H1 (cell line): ENCODE data around the gene CFAP91. TPM values are rescaled to one million over a fixed set of nuclear protein-coding genes. Genes with fewer than 3 reads are reported as not detected.

ENCODE experiments used
- CTCF ChIA-PET: fragments of 300-600 bp; sonication (Branson Sonifier 250); formaldehyde crosslinking; loops from one replicate; lab custom pipeline; 2021; ENCODE audit not compliant: partially characterized antibody; lab: Charles Lee
- POLR2A ChIA-PET: fragments of 300-600 bp; sonication (Branson Sonifier 250); formaldehyde crosslinking; loops from one replicate; lab custom pipeline; 2021; ENCODE audit warnings: inconsistent platforms; ENCODE audit not compliant: partially characterized antibody; lab: Charles Lee
- DNase-seq, 2 experiments: peaks; one replicate each; pipeline versions ENCODE4 v3.0.0 to v3.0.0-alpha.2; 2010 to 2022; ENCODE audit warnings: low spot score in 2 of 2, low read depth in 1 of 2, mixed read lengths in 1 of 2
- FAIRE-seq: peaks from 2 replicates; lab custom pipeline; 2011; peaks lifted over from hg19 to GRCh38; lab: Jason Lieb, UNC
- H2AFZ ChIP-seq: 2 replicates; pipeline ENCODE4 v1.8.1; 2012; ENCODE audit warnings: low read length, inconsistent platforms
- H2AK5ac ChIP-seq: 2 replicates; pipeline ENCODE4 v1.6.1; 2013; ENCODE audit warnings: low read depth, low read length
- H2BK120ac ChIP-seq: replicated peaks from 2 replicates; pipeline ENCODE3; 2013; ENCODE audit warnings: low read depth, low read length, inconsistent platforms
- H2BK12ac ChIP-seq: 2 replicates; pipeline ENCODE4 v1.6.1; 2013; ENCODE audit warnings: low read depth, low read length
- H2BK15ac ChIP-seq: 2 replicates; pipeline ENCODE4 v1.6.1; 2013; ENCODE audit warnings: low read length
- H2BK20ac ChIP-seq: 2 replicates; pipeline ENCODE4 v1.6.1; 2013; ENCODE audit warnings: low read length
- H2BK5ac ChIP-seq: 2 replicates; pipeline ENCODE4 v1.6.1; 2013; ENCODE audit warnings: low read depth, low read length
- H3K14ac ChIP-seq: 2 replicates; pipeline ENCODE4 v1.6.1; 2013; ENCODE audit warnings: inconsistent platforms; ENCODE audit not compliant: insufficient read length
- H3K18ac ChIP-seq: 2 replicates; pipeline ENCODE4 v1.6.1; 2013; ENCODE audit warnings: low read length; ENCODE audit errors: extremely low read depth
- H3K23ac ChIP-seq: 2 replicates; pipeline ENCODE4 v1.6.1; 2013; ENCODE audit warnings: inconsistent platforms; ENCODE audit not compliant: insufficient read length
- H3K23me2 ChIP-seq: 2 replicates; pipeline ENCODE4 v1.6.1; 2013; ENCODE audit warnings: low read depth, low read length
- H3K27ac ChIP-seq: 2 replicates; pipeline ENCODE4 v1.6.1; 2011; ENCODE audit warnings: low read depth, low read length, inconsistent platforms
- H3K27me3 ChIP-seq, 4 experiments: replicated peaks in 1 of 4; 1 replicate in 1 of 4; 2 replicates in 3 of 4; pipeline versions ENCODE4 v1.6.1 to v1.8.1; 2011 to 2013; ENCODE audit warnings: low read length in 3 of 4, mild to moderate bottlenecking in 3 of 4, inconsistent platforms in 2 of 4, mixed read lengths in 2 of 4, moderate library complexity in 1 of 4; ENCODE audit not compliant: control insufficient read depth in 3 of 4, insufficient read depth in 3 of 4; ENCODE audit errors: extremely low read depth in 1 of 4
- H3K36me3 ChIP-seq, 4 experiments: 2 replicates each; pipeline versions ENCODE4 v1.6.1 to v1.8.1; 2011 to 2013; ENCODE audit warnings: mild to moderate bottlenecking in 4 of 4, low read length in 3 of 4, moderate library complexity in 2 of 4, control low read depth in 1 of 4, inconsistent platforms in 1 of 4; ENCODE audit not compliant: insufficient read depth in 4 of 4, control insufficient read depth in 2 of 4
- H3K4ac ChIP-seq: replicated peaks from 2 replicates; pipeline ENCODE3; 2013; ENCODE audit warnings: low read length, low read depth, mixed read lengths, inconsistent platforms; ENCODE audit not compliant: insufficient read length
- H3K4me1 ChIP-seq, 4 experiments: replicated peaks in 1 of 4; 1 replicate in 1 of 4; 2 replicates in 3 of 4; pipeline versions ENCODE4 v1.6.1 to v1.8.1; 2011 to 2013; ENCODE audit warnings: low read length in 3 of 4, inconsistent platforms in 2 of 4, mixed read lengths in 1 of 4; ENCODE audit not compliant: insufficient read depth in 4 of 4, control insufficient read depth in 3 of 4
- H3K4me2 ChIP-seq, 2 experiments: 2 replicates each; pipeline versions ENCODE4 v1.6.1 to v1.8.1; 2011 to 2013; ENCODE audit warnings: low read depth in 2 of 2, low read length in 2 of 2, control low read depth in 1 of 2, inconsistent platforms in 1 of 2, mild to moderate bottlenecking in 1 of 2; ENCODE audit not compliant: insufficient read depth in 1 of 2
- H3K4me3 ChIP-seq, 4 experiments: fragments of 200-600, 300-600 bp in 1 of 4; sonication (generic), shearing (Covaris generic), sonication (Bioruptor Twin) in 1 of 4; 2 replicates each; pipeline versions ENCODE4 v1.5.1 to v1.8.1; 2011 to 2016; ENCODE audit warnings: low read length in 4 of 4, low read depth in 3 of 4, control low read depth in 2 of 4, inconsistent platforms in 2 of 4, mild to moderate bottlenecking in 2 of 4, mixed read lengths in 1 of 4, moderate library complexity in 1 of 4; ENCODE audit not compliant: insufficient read depth in 2 of 4; ENCODE audit errors: extremely low read depth in 1 of 4
- H3K56ac ChIP-seq: replicated peaks from 2 replicates; pipeline ENCODE3; 2013; ENCODE audit warnings: low read depth, mild to moderate bottlenecking, mixed read lengths, low read length, inconsistent platforms; ENCODE audit not compliant: insufficient read length
- H3K79me1 ChIP-seq: 2 replicates; pipeline ENCODE4 v1.6.1; 2013; ENCODE audit warnings: low read depth, low read length, control low read depth
- H3K79me2 ChIP-seq, 2 experiments: 2 replicates each; pipeline versions ENCODE4 v1.6.1 to v1.8.1; 2012 to 2013; ENCODE audit warnings: low read length in 2 of 2, mild to moderate bottlenecking in 2 of 2, inconsistent platforms in 1 of 2; ENCODE audit not compliant: insufficient read depth in 2 of 2, control insufficient read depth in 1 of 2
- H3K9ac ChIP-seq, 4 experiments: replicated peaks in 1 of 4; 1 replicate in 1 of 4; 2 replicates in 3 of 4; pipeline versions ENCODE4 v1.6.1 to v1.8.1; 2011 to 2013; ENCODE audit warnings: low read depth in 3 of 4, low read length in 3 of 4, control low read depth in 2 of 4, mild to moderate bottlenecking in 2 of 4, moderate library complexity in 2 of 4, inconsistent platforms in 1 of 4; ENCODE audit errors: extremely low read depth in 1 of 4
- H3K9me3 ChIP-seq, 2 experiments: 2 replicates each; pipeline versions ENCODE4 v1.6.1 to v1.8.1; 2012 to 2013; ENCODE audit warnings: mild to moderate bottlenecking in 2 of 2, moderate library complexity in 2 of 2, control low read depth in 1 of 2, inconsistent platforms in 1 of 2, low read depth in 1 of 2, low read length in 1 of 2, mixed read lengths in 1 of 2; ENCODE audit not compliant: insufficient read depth in 2 of 2
- H4K20me1 ChIP-seq, 2 experiments: replicated peaks in 1 of 2; 2 replicates each; pipeline versions ENCODE3 to v1.8.1; 2011 to 2013; ENCODE audit warnings: inconsistent platforms in 2 of 2, low read length in 2 of 2, mild to moderate bottlenecking in 1 of 2; ENCODE audit not compliant: insufficient read depth in 2 of 2, control insufficient read depth in 1 of 2
- H4K5ac ChIP-seq: 2 replicates; pipeline ENCODE4 v1.6.1; 2013; ENCODE audit warnings: low read length, low read depth, mixed read lengths, inconsistent platforms; ENCODE audit not compliant: insufficient read length
- H4K8ac ChIP-seq: 2 replicates; pipeline ENCODE4 v1.8.0; 2013; ENCODE audit warnings: mild to moderate bottlenecking, moderate library complexity, low read length, inconsistent platforms; ENCODE audit not compliant: insufficient read depth; ENCODE audit errors: extremely low read depth
- H4K91ac ChIP-seq: replicated peaks from 2 replicates; pipeline ENCODE3; 2013; ENCODE audit warnings: low read length, mixed read lengths, inconsistent platforms; ENCODE audit not compliant: insufficient read length
- ATF3 ChIP-seq: IDR thresholded peaks from 2 replicates; pipeline ENCODE4 v1.6.1; 2011; ENCODE audit warnings: low read depth, mild to moderate bottlenecking, low read length; ENCODE audit not compliant: insufficient read depth
- BACH1 ChIP-seq: IDR thresholded peaks from 2 replicates; pipeline ENCODE4 v1.6.1; 2012; ENCODE audit warnings: low read length, improper control_type of control experiment
- CTCF ChIP-seq, 3 experiments: IDR thresholded peaks; 1 replicate in 2 of 3; 2 replicates in 1 of 3; pipeline versions ENCODE4 v1.5.1 to v1.6.1; 2011; ENCODE audit warnings: low read length in 3 of 3, mild to moderate bottlenecking in 3 of 3, inconsistent platforms in 2 of 3, low read depth in 1 of 3, moderate library complexity in 1 of 3; ENCODE audit not compliant: insufficient read depth in 1 of 3; ENCODE audit errors: control extremely low read depth in 1 of 3
- GABPA ChIP-seq: IDR thresholded peaks from 2 replicates; pipeline ENCODE4 v1.6.1; 2011; ENCODE audit warnings: mild to moderate bottlenecking, low read length, moderate library complexity, borderline replicate concordance; ENCODE audit not compliant: insufficient read depth
- POLR2A ChIP-seq, 2 experiments: IDR thresholded peaks; 1 replicate in 1 of 2; 2 replicates in 1 of 2; pipeline ENCODE4 v1.6.1; 2011; ENCODE audit warnings: low read depth in 2 of 2, low read length in 2 of 2, mild to moderate bottlenecking in 2 of 2; ENCODE audit errors: control extremely low read depth in 1 of 2
- SIX5 ChIP-seq: IDR thresholded peaks from 2 replicates; pipeline ENCODE4 v1.6.1; 2011; ENCODE audit warnings: mild to moderate bottlenecking, low read depth, low read length
- SP1 ChIP-seq: IDR thresholded peaks from 2 replicates; pipeline ENCODE4 v1.6.1; 2011; ENCODE audit warnings: low read depth, low read length
- SUZ12 ChIP-seq: fragments of 200-600 bp; sonication (generic); IDR thresholded peaks from 2 replicates; pipeline ENCODE4 v1.6.1; 2012; ENCODE audit warnings: mild to moderate bottlenecking, inconsistent platforms, low read length, moderate library complexity, mixed read lengths
- TCF12 ChIP-seq: IDR thresholded peaks from 2 replicates; pipeline ENCODE4 v1.6.1; 2011; ENCODE audit warnings: low read depth, mild to moderate bottlenecking, low read length
- WGBS, 2 experiments: shearing (Covaris generic) in 1 of 2; methylation state at CpG; one replicate each; pipeline versions ENCODE4 v1.1.6 to v1.1.7; 2013 to 2015; ENCODE audit warnings: low lambda C conversion rate in 2 of 2, mixed read lengths in 2 of 2, inconsistent platforms in 1 of 2, low coverage in 1 of 2, missing lambda C conversion rate in 1 of 2; ENCODE audit not compliant: insufficient replicate concordance in 2 of 2, insufficient coverage in 1 of 2, insufficient read length in 1 of 2; ENCODE audit errors: extremely low coverage in 1 of 2, missing lambda C conversion rate in 1 of 2; 5-methylcytosine and 5-hydroxymethylcytosine counted together
- polyA plus RNA-seq, 7 experiments: library from polyadenylated mRNA; depleted of rRNA in 3 of 7; stranded (reverse) in 5 of 7; unstranded in 2 of 7; fragments of >200 nt in 5 of 7; fragments of 200-250 nt in 2 of 7; gene quantifications; 1 replicate in 5 of 7; 2 replicates in 1 of 7; 4 replicates in 1 of 7; pipeline versions ENCODE4 v1.2.1 to v1.2.3, GENCODE V29; 2011 to 2013; ENCODE audit warnings: missing spikeins in 2 of 7, mixed read lengths in 2 of 7
- total RNA-seq: library from RNA; stranded (reverse); fragmentation: NEBNext Ultra II Directional; extraction: Animal tissue kit (Norgen Biotek cat#: 25700); gene quantifications from 2 replicates; pipeline ENCODE4 v1.2.1, GENCODE V29; 2021

CFAP91 gene
- total and polyA plus RNA-seq, 2 of the 8 experiments (the other 6 are each of a cell fraction or from before 2014, with no cell fraction given) = 5.4 to 7.4 TPM

GRCh38 chr3:119660474-119661440 is 42.1 kb upstream of the CFAP91 start, which contains the start of gene POPDC2:
TSS of gene POPDC2 (minus strand) at chr3:119660589. CDS start at chr3:119660423, 166 bp downstream.
- Histone ChIP-seq H2BK5ac (no peak within 1 kb of the TSS), H3K14ac (no peak within 1 kb of the TSS), H3K4ac (no peak within 1 kb of the TSS), H2BK20ac (no peak within 1 kb of the TSS), H3K9me3 (no peaks in the 10 kb centered on the region), H3K27ac (no peak within 1 kb of the TSS), H2BK15ac (no peak within 1 kb of the TSS), H3K27me3 (no peaks in the 10 kb centered on the region), H3K18ac (no peak within 1 kb of the TSS), H3K9ac (no peak within 1 kb of the TSS), H4K20me1 (no peaks in the 10 kb centered on the region), H3K4me3 (no peak within 1 kb of the TSS), H3K23ac (no peak within 1 kb of the TSS), H3K79me1 (no peaks in the 10 kb centered on the region), H4K91ac (no peak within 1 kb of the TSS), H3K36me3 (no peaks in the 10 kb centered on the region; a peak in 1 of 8 replicates), H3K79me2 (no peaks in the 10 kb centered on the region), H4K5ac (no peak within 1 kb of the TSS), H2AK5ac (no peak within 1 kb of the TSS), H3K23me2 (no peaks in the 10 kb centered on the region), H3K4me1 (no peaks in the 10 kb centered on the region), H3K56ac (no peak within 1 kb of the TSS), H2BK12ac (no peak within 1 kb of the TSS), H2BK120ac (no peak within 1 kb of the TSS), H4K8ac (no peak within 1 kb of the TSS), H3K4me2 (no peak within 1 kb of the TSS), H2AFZ (no peak within 1 kb of the TSS)
- ChIA-PET CTCF (interaction anchor here (0.5 to 2.6 kb wide), 3 partner anchors 11 to 61 kb away, joined by 3 to 11 read pairs (median 3); no protein-coding TSS in a partner anchor), POLR2A (interaction anchor here (1.5 to 1.9 kb wide), 2 partner anchors 13 to 26 kb away, joined by 3 to 4 read pairs; no protein-coding TSS in a partner anchor)
- FAIRE-seq (no peak), DNase-seq (no peak)
- WGBS, 2 experiments = 87% methylated on average over 6 of the region's 9 CpGs; no CpG with 5 or more reads in 1 of the 2 experiments
- TF ChIP-seq SP1 (no peak), POLR2A (IDR thresholded peaks at IDR 0.05; ENCODE audit: control extremely low read depth in 1 of 2, low read depth in 2 of 2, low read length in 2 of 2) (no peak), SIX5 (no peak), BACH1 (no peak), GABPA (no peak), CTCF (IDR thresholded peaks at IDR 0.05; ENCODE audit: control extremely low read depth in 1 of 3, insufficient read depth in 1 of 3, low read depth in 1 of 3, low read length in 3 of 3) (no peak), TCF12 (no peak), ATF3 (no peak), SUZ12 (no peak)
